ENCODE results near the gene RSPH3. TPM values are rescaled to one million over a fixed set of nuclear protein-coding genes. Genes with fewer than 3 reads are reported as not detected.
"Not testable (repeated sequence)": the region's sequence is repeated elsewhere in the genome, so short reads cannot be mapped to it uniquely, and the experiment has no call there.

The RSPH3 gene
- total RNA-seq, 2 experiments from 2014 or later: 3.4 to 3.7 TPM

GRCh38 chr6:159017757-159018559 is 18.0 kb upstream of the RSPH3 start:
- ChIA-PET CTCF (interaction anchor here (0.8 to 4.1 kb wide), 9 partner anchors 9 to 117 kb away, joined by 3 to 35 read pairs (median 4); partner anchors contain the start of gene TAGAP), POLR2A (interaction anchor here (1.0 to 3.4 kb wide), 13 partner anchors 9 to 327 kb away, joined by 3 to 44 read pairs (median 5); partner anchors contain the start of genes RSPH3 and TAGAP)
- H3K4me1 Mint-ChIP-seq: peaks cover 39% of the 10 kb centered on the region
- peaks cover 4% of the 10 kb centered on the region for H3K9me3 Mint-ChIP-seq
- H3K27me3 Mint-ChIP-seq: no peaks in the 10 kb centered on the region
- H3K27ac Mint-ChIP-seq: peak overlapping the region; percentile 4
- H3K36me3 Mint-ChIP-seq (ENCODE audit: low read depth): peaks cover 6% of the 10 kb centered on the region
- H3K4me3 Mint-ChIP-seq: no peak overlapping the region
- DNase-seq: no peak

GRCh38 chr6:159014406-159014805 is 14.4 kb upstream of the RSPH3 start:
- H3K9me3 Mint-ChIP-seq: peaks cover 2% of the 10 kb centered on the region
- CTCF ChIA-PET: interaction anchor here (1.3 to 16.1 kb wide), 2 partner anchors 28 to 92 kb away, joined by 6 to 410 read pairs; no protein-coding TSS in a partner anchor
- no peak for DNase-seq
- H3K4me3 Mint-ChIP-seq: no peak overlapping the region
- no peaks in the 10 kb centered on the region for H3K36me3 Mint-ChIP-seq (ENCODE audit: low read depth)
- peaks cover 59% of the 10 kb centered on the region for H3K4me1 Mint-ChIP-seq
- no peaks in the 10 kb centered on the region for H3K27me3 Mint-ChIP-seq
- POLR2A ChIA-PET: interaction anchor here (1.9 kb wide), 1 partner anchor 25 kb away, joined by 11 read pairs; no protein-coding TSS in a partner anchor
- no peak overlapping the region for H3K27ac Mint-ChIP-seq

- Mint-ChIP-seq H3K36me3 (ENCODE audit: low read depth) (no peaks in the 10 kb centered on the region), H3K27ac (no peak overlapping the region), H3K27me3 (no peaks in the 10 kb centered on the region), H3K9me3 (peaks cover 2% of the 10 kb centered on the region), H3K4me1 (peaks cover 60% of the 10 kb centered on the region), H3K4me3 (no peak overlapping the region)
- POLR2A ChIA-PET: interaction anchor here (0.8 to 1.9 kb wide), 3 partner anchors 26 to 93 kb away, joined by 3 to 11 read pairs (median 3); no protein-coding TSS in a partner anchor
- CTCF ChIA-PET: interaction anchor here (1.0 to 16.1 kb wide), 3 partner anchors 9 to 94 kb away, joined by 3 to 410 read pairs (median 6); no protein-coding TSS in a partner anchor
- no peak for DNase-seq
These were observed 13.2 kb upstream of the RSPH3 start for GRCh38 chr6:159013229-159013628.

DNA sequence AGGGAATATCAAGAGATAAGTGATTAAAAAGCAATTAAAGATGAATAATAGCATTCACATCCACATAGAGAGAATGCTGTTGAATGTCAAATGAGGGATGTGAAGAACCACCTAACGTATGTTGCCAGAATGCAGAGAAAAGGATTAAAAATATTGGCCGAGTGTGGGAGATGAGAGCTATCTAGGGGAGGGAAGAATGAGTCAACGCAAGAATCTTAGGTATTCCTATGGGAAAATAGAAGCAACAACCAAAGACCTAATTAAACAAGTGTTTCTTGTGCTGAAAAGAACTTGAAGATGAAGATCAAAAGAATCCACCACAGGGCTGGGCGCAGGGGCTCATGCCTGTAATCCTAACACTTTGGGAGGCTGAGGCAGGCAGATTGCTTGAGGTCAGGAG is 12.2 kb upstream of the RSPH3 start:
- H3K36me3 Mint-ChIP-seq (ENCODE audit: low read depth): no peaks in the 10 kb centered on the region
- H3K27me3 Mint-ChIP-seq: no peaks in the 10 kb centered on the region
- no peak for DNase-seq
- CTCF ChIA-PET: interaction anchor here (16.1 kb wide), 1 partner anchor 95 kb away, joined by 410 read pairs; no protein-coding TSS in a partner anchor
- peaks cover 2% of the 10 kb centered on the region for H3K9me3 Mint-ChIP-seq
- H3K27ac Mint-ChIP-seq: no peak overlapping the region
- no peak overlapping the region for H3K4me3 Mint-ChIP-seq
- POLR2A ChIA-PET: interaction anchor here (1.1 kb wide), 1 partner anchor 33 kb away, joined by 3 read pairs; the partner anchor contains the start of gene TAGAP
- H3K4me1 Mint-ChIP-seq: peaks cover 52% of the 10 kb centered on the region

DNA sequence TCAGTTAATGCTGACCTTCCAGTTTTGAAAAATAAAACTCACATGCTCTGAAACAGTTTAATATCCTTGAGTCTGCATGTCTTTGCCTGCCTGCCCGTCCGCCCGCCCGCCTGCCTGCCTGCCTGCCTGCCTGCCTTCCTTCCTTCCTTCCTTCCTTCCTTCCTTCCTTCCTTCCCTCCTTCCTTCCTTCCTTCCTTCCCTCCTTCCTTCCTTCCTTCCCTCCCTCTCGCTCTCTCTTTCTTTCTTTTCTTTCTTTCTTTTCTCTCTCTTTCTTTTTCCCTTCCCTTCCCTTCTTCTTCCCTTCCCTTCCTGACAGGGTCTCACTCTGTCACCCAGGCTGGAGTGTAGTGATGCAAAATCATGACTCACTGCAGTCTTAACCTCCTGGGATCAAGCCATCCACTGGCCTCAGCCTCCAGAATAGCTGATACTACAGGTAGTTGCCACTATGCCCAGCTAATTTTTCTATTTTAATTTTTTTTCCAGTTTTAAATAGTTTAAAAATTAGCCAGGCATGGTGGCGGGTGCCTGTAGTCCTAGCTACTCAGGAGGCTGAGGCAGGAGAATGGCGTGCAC is 10.1 kb upstream of the RSPH3 start:
- not testable (repeated sequence) for H3K9me3 Mint-ChIP-seq, H3K4me3 Mint-ChIP-seq
- peaks cover 48% of the 10 kb centered on the region for H3K4me1 Mint-ChIP-seq

DNA sequence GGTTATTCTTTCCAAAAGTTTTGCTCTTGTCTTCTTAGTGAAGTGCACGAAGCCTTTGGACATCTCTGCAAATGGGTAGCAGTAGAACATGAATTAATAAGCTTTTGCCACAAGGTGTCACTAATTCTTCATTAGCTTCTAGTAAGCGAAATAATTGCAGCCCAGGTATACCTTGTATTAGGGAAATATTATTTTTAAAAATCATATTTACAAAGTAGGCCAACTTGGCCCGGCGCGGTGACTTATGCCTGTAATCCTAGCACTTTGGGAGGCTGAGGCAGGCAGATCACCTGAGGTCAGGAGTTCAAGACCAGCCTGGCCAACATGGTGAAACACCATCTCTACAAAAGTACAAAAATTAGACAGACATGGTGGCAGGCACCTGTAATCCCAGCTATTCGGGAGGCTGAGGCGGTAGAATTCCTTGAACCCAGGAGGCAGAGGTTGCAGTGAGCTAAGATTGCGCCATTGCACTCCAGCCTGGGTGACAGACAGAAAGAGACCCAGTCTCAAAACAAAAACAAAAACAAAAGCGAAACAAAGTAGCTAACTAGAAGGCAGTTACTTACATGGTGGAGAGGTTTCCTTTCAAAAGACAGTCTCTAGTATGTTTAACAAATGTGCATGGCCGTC is 8.8 kb upstream of the RSPH3 start:
- DNase-seq: peak; percentile 28
- H3K4me3 Mint-ChIP-seq: peak overlapping the region; percentile 44
- POLR2A ChIA-PET: interaction anchor here (0.6 to 3.9 kb wide), 13 partner anchors 9 to 140 kb away, joined by 3 to 55 read pairs (median 7); partner anchors contain the start of genes RSPH3 and TAGAP
- no peaks in the 10 kb centered on the region for H3K36me3 Mint-ChIP-seq (ENCODE audit: low read depth)
- no peaks in the 10 kb centered on the region for H3K27me3 Mint-ChIP-seq
- no peaks in the 10 kb centered on the region for H3K9me3 Mint-ChIP-seq
- H3K4me1 Mint-ChIP-seq: peaks cover 42% of the 10 kb centered on the region
- H3K27ac Mint-ChIP-seq: peak overlapping the region; percentile 56
- CTCF ChIA-PET: interaction anchor here (0.6 to 16.1 kb wide), 44 partner anchors 9 to 926 kb away, joined by 3 to 410 read pairs (median 5); partner anchors contain the start of genes RSPH3 and TAGAP

More for the DNA sequence above, 10.1 kb upstream of the RSPH3 start:
- ChIA-PET POLR2A (interaction anchor here (1.0 to 3.9 kb wide), 6 partner anchors 10 to 100 kb away, joined by 3 to 27 read pairs (median 23); partner anchors contain the start of gene RSPH3), CTCF (interaction anchor here (0.7 to 16.1 kb wide), 14 partner anchors 8 to 221 kb away, joined by 3 to 410 read pairs (median 9); partner anchors contain the start of genes RSPH3 and TAGAP)
- not testable (repeated sequence) for H3K27ac Mint-ChIP-seq; DNase-seq; H3K36me3 Mint-ChIP-seq (ENCODE audit: low read depth); H3K27me3 Mint-ChIP-seq

DNA sequence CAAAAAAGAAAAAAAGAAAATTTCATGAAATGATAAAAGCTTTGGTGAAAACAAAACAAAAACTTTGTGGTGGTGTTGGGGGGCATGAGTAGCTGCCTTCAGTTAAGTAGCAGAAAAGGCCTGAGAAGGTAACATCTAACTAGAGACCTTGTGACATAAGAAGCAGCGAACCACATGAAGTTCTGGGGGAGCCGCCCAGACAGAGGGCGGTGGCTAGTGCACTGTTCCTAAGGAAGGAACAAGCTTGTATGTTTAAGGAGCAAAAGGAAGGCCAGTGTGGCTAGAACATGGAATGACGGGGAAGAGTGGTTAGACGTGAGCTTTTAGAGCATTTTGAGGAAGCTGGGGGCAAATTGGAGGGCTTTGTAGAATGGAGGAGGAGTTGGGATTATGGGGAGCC is 7.5 kb upstream of the RSPH3 start:
- ChIA-PET CTCF (interaction anchor here (0.8 to 16.1 kb wide), 10 partner anchors 17 to 130 kb away, joined by 3 to 410 read pairs (median 4); partner anchors contain the start of gene TAGAP), POLR2A (interaction anchor here (0.9 to 3.2 kb wide), 3 partner anchors 7 to 96 kb away, joined by 4 to 55 read pairs (median 27); partner anchors contain the start of genes RSPH3 and TAGAP)
- DNase-seq: no peak
- Mint-ChIP-seq H3K4me3 (no peak overlapping the region), H3K27ac (no peak overlapping the region), H3K27me3 (no peaks in the 10 kb centered on the region), H3K36me3 (ENCODE audit: low read depth) (no peaks in the 10 kb centered on the region), H3K9me3 (no peaks in the 10 kb centered on the region), H3K4me1 (peaks cover 33% of the 10 kb centered on the region)

GRCh38 chr6:159005436-159005835 is 5.4 kb upstream of the RSPH3 start:
- no peaks in the 10 kb centered on the region for H3K27me3 Mint-ChIP-seq
- CTCF ChIA-PET: interaction anchor here (3.7 to 16.1 kb wide), 2 partner anchors 101 to 129 kb away, joined by 24 to 410 read pairs; no protein-coding TSS in a partner anchor
- H3K36me3 Mint-ChIP-seq (ENCODE audit: low read depth): no peaks in the 10 kb centered on the region
- no peak for DNase-seq
- H3K4me1 Mint-ChIP-seq: peaks cover 30% of the 10 kb centered on the region
- no peak overlapping the region for H3K27ac Mint-ChIP-seq
- no peak overlapping the region for H3K4me3 Mint-ChIP-seq
- no peaks in the 10 kb centered on the region for H3K9me3 Mint-ChIP-seq
- POLR2A ChIA-PET: interaction anchor here (1.1 kb wide), 1 partner anchor 31 kb away, joined by 3 read pairs; no protein-coding TSS in a partner anchor

GRCh38 chr6:159004592-159004991 is 4.6 kb upstream of the RSPH3 start:
- H3K9me3 Mint-ChIP-seq: no peaks in the 10 kb centered on the region
- no peak for DNase-seq
- CTCF ChIA-PET: interaction anchor here (1.4 to 16.1 kb wide), 3 partner anchors 102 to 132 kb away, joined by 4 to 410 read pairs (median 24); no protein-coding TSS in a partner anchor
- H3K4me3 Mint-ChIP-seq: no peak overlapping the region
- H3K36me3 Mint-ChIP-seq (ENCODE audit: low read depth): no peaks in the 10 kb centered on the region
- H3K4me1 Mint-ChIP-seq: peaks cover 27% of the 10 kb centered on the region
- POLR2A ChIA-PET: interaction anchor here (1.1 kb wide), 1 partner anchor 31 kb away, joined by 3 read pairs; no protein-coding TSS in a partner anchor
- no peaks in the 10 kb centered on the region for H3K27me3 Mint-ChIP-seq
- no peak overlapping the region for H3K27ac Mint-ChIP-seq

DNA sequence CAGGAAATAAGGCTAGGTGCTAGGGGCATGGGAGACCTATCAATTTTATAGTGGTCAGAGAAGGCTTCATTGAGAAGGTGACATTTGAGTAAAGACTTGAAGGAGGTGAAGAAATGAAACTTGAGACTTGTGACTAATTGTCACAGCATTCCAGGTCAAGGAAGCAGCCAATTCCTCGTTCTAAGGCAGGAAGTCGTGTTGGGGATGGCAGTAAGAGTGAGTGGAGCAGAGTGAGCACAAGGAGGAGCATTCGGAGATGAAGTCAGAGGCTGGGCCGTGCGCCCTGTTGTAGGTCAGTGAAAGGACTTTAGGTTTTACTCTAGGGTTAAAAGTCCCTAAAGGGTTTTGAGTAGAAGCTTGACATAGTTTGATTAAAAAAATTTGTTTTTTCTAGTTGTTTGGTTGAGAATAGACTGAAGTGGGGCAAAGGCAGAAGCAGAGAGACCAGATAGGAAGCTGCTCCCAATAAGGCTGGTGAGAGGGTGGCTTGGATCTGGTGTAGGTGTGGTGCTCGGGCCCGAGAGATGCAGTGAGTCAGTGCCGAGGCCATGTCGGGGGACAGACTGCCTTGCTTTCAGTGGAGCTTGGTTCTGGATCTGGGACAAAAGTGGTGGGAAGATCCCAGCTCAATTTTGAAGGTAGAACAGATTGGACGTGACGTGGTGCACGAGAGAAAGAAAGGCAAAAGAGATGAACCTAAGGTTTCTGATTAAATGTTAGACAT is 2.6 kb upstream of the RSPH3 start:
- ChIA-PET CTCF (interaction anchor here (0.6 to 16.1 kb wide), 4 partner anchors 28 to 132 kb away, joined by 3 to 410 read pairs (median 14); partner anchors contain the start of gene TAGAP), POLR2A (interaction anchor here (1.5 to 2.0 kb wide), 2 partner anchors 104 to 107 kb away, joined by 3 to 6 read pairs; no protein-coding TSS in a partner anchor)

DNA sequence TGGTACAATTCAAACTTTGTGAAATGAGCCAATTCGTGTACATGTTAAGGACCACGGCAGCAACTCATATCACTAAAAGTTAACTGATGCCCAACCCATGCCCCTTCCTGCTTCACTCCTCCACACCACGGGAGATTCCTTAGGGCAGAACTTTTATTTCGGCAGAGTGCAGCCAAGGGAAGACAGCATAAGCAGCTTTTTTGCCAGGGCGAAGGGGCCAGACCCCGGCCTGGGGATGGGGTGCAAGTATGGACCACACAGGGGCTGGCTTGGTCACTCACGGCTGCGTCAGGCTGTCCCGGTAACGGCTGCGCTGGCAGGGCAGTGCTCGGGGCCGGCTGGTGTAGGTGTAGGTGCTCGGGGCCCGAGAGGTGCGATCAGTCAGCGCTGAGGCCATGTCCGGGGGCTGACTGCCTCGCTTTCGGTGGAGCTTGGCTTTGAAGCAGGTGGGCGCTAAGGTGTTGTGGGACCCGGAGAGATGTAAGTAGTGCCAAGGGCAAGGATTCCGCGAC is 792 bp downstream of the RSPH3 start:
- H3K36me3 Mint-ChIP-seq (ENCODE audit: low read depth): no peaks in the 10 kb centered on the region
- peak overlapping the region; percentile 97 for H3K4me3 Mint-ChIP-seq
- H3K27ac Mint-ChIP-seq: peak overlapping the region; percentile 72
- no peaks in the 10 kb centered on the region for H3K27me3 Mint-ChIP-seq
- H3K4me1 Mint-ChIP-seq: peaks cover 45% of the 10 kb centered on the region
- CTCF ChIA-PET: interaction anchor here (1.0 to 16.1 kb wide), 8 partner anchors 10 to 139 kb away, joined by 3 to 410 read pairs (median 10); partner anchors contain the start of gene TAGAP
- POLR2A ChIA-PET: interaction anchor here (1.0 to 2.5 kb wide), 10 partner anchors 10 to 210 kb away, joined by 3 to 27 read pairs (median 6); partner anchors contain the start of gene TAGAP
- DNase-seq: no peak
- no peaks in the 10 kb centered on the region for H3K9me3 Mint-ChIP-seq

More for the DNA sequence above, 2.6 kb upstream of the RSPH3 start:
- DNase-seq: no peak
- Mint-ChIP-seq H3K27ac (no peak overlapping the region), H3K36me3 (ENCODE audit: low read depth) (no peaks in the 10 kb centered on the region), H3K4me1 (peaks cover 24% of the 10 kb centered on the region), H3K9me3 (no peaks in the 10 kb centered on the region), H3K27me3 (no peaks in the 10 kb centered on the region), H3K4me3 (no peak overlapping the region)
